NCI-H2029 treated with DMSO at 0.1 percent for 48 hours (cell line): ENCODE data around the gene RFPL2.

Experiments used
- DNase-seq: peaks from one replicate; lab custom pipeline; 2025; lab: John Stamatoyannopoulos, UW

Gene RFPL2

GRCh38 chr22:32204856-32205722 is at the start of gene RFPL2:
Gene RFPL2 (minus strand): TSS chr22:32205073. CDS start chr22:32202451, 2,622 bp downstream.
- peak; percentile 76 for DNase-seq

- no peak for DNase-seq
Observed at GRCh38 chr22:32249231-32249630, 44.4 kb upstream of the RFPL2 start.

GRCh38 chr22:32248276-32248675 is 43.4 kb upstream of the RFPL2 start:
- DNase-seq: no peak

- DNase-seq: no peak
Observed at GRCh38 chr22:32246166-32246565, 41.3 kb upstream of the RFPL2 start.

DNA sequence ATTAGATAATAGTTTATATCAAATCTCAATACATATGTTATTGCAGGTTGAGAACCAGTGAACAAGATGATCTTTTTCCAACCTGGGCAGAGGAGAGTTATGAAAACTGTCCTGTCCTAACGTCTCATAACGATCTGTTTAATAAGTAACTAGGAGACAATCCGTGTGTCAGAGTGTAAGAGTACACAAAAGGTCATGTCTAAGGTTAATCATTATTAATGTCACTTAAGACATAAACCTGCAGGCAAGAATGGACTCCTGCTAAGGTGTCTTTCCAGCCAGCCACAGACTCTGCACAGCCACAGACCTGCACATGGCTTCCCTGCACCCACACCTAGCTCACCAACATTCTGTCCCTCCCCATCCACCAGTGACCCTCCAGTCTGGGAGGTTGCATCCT is 40.2 kb upstream of the RFPL2 start:
- no peak for DNase-seq

DNA sequence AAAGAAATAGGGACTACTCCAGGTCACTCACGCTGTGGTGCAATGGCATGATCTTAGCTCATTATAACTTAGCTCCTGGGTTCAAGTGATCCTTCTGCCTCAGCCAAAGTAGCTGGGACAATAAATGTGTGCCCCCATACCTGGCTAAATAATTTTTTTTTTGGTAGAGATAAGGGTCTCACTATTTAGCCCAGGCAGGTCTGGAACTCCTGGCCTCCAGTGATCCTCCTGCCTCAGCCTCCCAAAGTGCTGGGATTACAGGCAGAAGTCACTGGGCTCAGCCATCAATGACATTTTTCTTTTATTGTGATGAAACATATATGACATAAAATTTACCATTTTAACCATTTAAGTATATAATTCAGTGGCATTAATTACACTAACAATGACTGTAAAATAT is 39.7 kb upstream of the RFPL2 start:
- DNase-seq: no peak

DNA sequence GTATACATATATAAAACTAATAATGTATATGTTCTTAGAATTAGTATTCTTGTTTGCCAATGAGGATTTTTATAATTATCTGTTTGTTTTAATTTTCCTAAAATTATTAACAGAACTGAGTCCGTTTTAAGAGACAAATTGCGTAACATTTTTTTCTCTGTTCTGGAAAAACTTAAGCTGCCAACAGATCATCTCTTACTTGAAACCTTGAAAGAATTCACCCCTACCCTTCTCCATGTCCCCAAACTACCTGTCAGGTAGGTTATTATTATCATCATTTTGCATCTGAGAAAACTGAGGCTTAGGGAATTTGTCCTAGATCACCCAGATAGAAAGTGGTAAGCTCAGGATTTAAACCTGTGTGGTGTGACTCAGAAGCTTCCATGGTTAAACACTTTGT is 35.6 kb upstream of the RFPL2 start:
- no peak for DNase-seq

DNA sequence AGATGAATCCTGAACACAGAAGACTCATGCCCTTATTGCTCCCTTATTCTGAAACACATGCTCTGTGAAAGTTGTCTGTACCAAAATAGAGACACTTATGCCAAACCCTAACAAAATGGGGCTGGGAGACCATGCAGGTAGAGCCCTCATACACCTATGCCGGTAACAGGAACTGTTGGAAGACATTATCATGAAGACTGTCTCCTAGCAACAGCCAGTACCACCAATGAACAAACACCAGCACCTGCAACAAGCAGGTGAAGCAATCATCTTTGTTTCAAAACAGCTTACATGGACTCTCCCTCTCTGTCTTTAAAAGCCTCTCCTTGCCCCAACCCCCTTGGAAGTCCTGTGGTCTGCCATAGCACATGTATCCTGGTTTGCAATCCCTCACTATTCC is 33.0 kb upstream of the RFPL2 start:
- DNase-seq: peak; percentile 35

DNA sequence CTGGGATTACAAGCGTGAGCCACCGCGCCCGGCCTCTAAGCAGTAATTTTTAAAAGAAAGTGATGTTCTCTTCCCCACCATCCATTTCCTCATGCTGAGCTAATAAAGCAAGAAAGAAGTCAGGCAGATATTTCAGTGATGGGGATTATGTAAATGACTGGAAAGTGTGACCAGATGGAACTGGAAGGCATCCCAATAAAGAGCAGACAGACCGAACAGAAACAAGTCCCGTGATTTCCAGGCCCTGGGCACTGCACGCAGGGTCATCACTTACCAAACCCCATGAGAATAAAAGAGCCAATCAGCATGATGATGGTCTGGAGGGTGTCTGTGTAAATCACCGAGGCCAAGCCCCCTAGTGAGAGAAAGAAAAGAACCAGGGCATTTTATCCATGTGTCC is 32.1 kb upstream of the RFPL2 start:
- no peak for DNase-seq

DNA sequence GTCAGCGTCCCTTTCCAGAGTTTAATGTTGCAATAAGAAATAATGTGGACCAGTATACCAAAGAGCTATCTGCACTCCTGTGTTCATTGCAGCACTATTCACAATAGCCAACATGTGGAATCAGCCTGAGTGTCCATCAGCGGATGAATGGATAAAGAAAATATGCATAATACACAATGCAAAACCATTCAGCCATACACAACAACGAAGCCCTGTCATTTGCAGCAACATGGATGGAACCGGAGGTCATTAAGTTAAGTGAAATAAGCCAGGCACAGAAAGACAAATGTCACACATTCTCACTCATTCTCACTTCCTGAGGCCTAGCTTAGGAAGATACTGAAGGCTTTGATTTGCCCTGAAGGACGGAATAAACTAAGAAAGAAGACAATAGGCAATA is 28.2 kb upstream of the RFPL2 start:
- no peak for DNase-seq

GRCh38 chr22:32232191-32232830 is 27.4 kb upstream of the RFPL2 start:
- DNase-seq: no peak

GRCh38 chr22:32226326-32227104 is 21.6 kb upstream of the RFPL2 start:
- DNase-seq: no peak

DNA sequence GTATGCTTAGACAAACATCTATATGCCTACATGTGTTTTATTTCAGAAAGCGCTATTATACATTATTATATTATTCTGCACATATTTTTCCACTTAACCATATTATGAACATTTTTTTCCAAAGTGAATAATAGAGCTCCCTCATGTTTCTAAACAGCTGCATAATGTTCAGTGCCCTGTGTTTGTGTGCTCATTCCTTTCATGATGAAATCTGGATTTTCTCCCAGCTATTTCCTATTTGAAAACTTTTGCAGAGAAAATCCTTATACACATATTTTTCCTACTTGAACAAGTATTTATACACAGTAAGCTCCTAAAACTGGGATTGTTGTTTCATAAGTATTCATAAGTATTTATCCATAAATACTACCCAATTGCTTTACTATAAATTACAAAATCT is 18.1 kb upstream of the RFPL2 start:
- no peak for DNase-seq

GRCh38 chr22:32219026-32219425 is 14.2 kb upstream of the RFPL2 start:
- DNase-seq: no peak

- DNase-seq: no peak
Observed at GRCh38 chr22:32218470-32218869, 13.6 kb upstream of the RFPL2 start.

- no peak for DNase-seq
Observed at GRCh38 chr22:32217465-32217864, 12.6 kb upstream of the RFPL2 start.

- DNase-seq: no peak
Observed at GRCh38 chr22:32216911-32217310, 12.0 kb upstream of the RFPL2 start.

- no peak for DNase-seq
Observed at GRCh38 chr22:32211011-32211410, 6.1 kb upstream of the RFPL2 start.

GRCh38 chr22:32208681-32209080 is 3.8 kb upstream of the RFPL2 start:
- DNase-seq: no peak

GRCh38 chr22:32207971-32208480 is 3.2 kb upstream of the RFPL2 start:
- no peak for DNase-seq

DNA sequence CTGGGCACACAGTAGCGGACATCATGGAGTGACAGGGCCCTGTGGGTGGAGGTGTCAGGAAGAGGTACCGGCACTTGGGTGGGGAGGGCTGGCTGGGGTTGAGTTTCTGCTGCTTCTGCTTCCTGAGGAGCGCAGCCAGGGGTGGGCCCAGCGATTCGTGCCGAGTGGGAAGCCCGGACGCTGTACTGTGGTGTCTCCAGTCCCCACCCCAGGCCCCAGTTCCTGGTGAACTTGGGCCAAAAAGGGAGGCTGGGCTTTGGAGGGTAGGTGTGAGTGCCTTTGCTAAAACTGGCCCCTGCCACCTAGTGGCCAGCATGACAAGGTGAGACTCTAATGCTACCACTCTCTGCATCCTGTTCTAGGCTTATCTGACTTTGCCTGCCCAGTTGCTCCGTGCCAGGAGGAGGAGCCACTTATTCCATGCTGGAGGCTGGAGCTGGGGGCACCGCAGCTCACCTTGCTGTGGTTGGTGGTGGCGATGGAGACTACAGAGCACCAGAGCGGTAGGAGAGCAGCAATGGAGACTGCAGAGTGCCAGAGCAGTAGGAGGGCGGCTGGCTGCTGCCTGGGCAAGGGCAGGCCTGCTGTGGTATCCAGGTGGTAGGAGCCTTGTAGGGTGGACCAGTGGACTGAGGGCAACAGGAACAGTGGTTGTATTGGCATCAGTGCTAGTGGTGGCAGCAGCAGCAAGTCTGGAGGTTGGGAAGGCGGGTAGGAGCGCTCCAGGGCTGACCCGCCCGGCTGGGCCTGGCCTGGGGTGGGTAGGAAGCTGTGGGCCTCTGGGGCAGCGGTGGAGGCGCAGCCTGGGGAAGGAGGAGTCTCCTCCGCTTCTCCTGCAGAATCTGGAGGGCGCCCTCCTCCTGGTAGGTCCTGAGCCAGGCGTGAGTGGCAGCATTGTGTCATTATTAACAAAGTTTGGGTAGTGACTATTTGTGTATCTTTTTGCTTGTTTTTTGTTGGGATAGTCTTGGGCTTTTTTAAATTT is 2.2 kb upstream of the RFPL2 start:
- peak; percentile 28 for DNase-seq
